H1 (cell line): Measurements from ENCODE around the gene TOGARAM1. TPM values are rescaled to one million over a fixed set of nuclear protein-coding genes. Genes with fewer than 3 reads are reported as not detected.

ENCODE experiments used
- CTCF ChIA-PET: fragments of 300-600 bp; sonication (Branson Sonifier 250); formaldehyde crosslinking; loops from one replicate; lab custom pipeline; 2021; ENCODE audit not compliant: partially characterized antibody; lab: Charles Lee
- POLR2A ChIA-PET: fragments of 300-600 bp; sonication (Branson Sonifier 250); formaldehyde crosslinking; loops from one replicate; lab custom pipeline; 2021; ENCODE audit warnings: inconsistent platforms; ENCODE audit not compliant: partially characterized antibody; lab: Charles Lee
- DNase-seq, 2 experiments: peaks; one replicate each; pipeline versions ENCODE4 v3.0.0 to v3.0.0-alpha.2; 2010 to 2022; ENCODE audit warnings: low spot score in 2 of 2, low read depth in 1 of 2, mixed read lengths in 1 of 2
- FAIRE-seq: peaks from 2 replicates; lab custom pipeline; 2011; peaks lifted over from hg19 to GRCh38; lab: Jason Lieb, UNC
- H2AFZ ChIP-seq: 2 replicates; pipeline ENCODE4 v1.8.1; 2012; ENCODE audit warnings: low read length, inconsistent platforms
- H2AK5ac ChIP-seq: 2 replicates; pipeline ENCODE4 v1.6.1; 2013; ENCODE audit warnings: low read depth, low read length
- H2BK120ac ChIP-seq: replicated peaks from 2 replicates; pipeline ENCODE3; 2013; ENCODE audit warnings: low read depth, low read length, inconsistent platforms
- H2BK12ac ChIP-seq: 2 replicates; pipeline ENCODE4 v1.6.1; 2013; ENCODE audit warnings: low read depth, low read length
- H2BK15ac ChIP-seq: 2 replicates; pipeline ENCODE4 v1.6.1; 2013; ENCODE audit warnings: low read length
- H2BK20ac ChIP-seq: 2 replicates; pipeline ENCODE4 v1.6.1; 2013; ENCODE audit warnings: low read length
- H2BK5ac ChIP-seq: 2 replicates; pipeline ENCODE4 v1.6.1; 2013; ENCODE audit warnings: low read depth, low read length
- H3K14ac ChIP-seq: 2 replicates; pipeline ENCODE4 v1.6.1; 2013; ENCODE audit warnings: inconsistent platforms; ENCODE audit not compliant: insufficient read length
- H3K18ac ChIP-seq: 2 replicates; pipeline ENCODE4 v1.6.1; 2013; ENCODE audit warnings: low read length; ENCODE audit errors: extremely low read depth
- H3K23ac ChIP-seq: 2 replicates; pipeline ENCODE4 v1.6.1; 2013; ENCODE audit warnings: inconsistent platforms; ENCODE audit not compliant: insufficient read length
- H3K23me2 ChIP-seq: 2 replicates; pipeline ENCODE4 v1.6.1; 2013; ENCODE audit warnings: low read depth, low read length
- H3K27ac ChIP-seq: 2 replicates; pipeline ENCODE4 v1.6.1; 2011; ENCODE audit warnings: low read depth, low read length, inconsistent platforms
- H3K27me3 ChIP-seq, 4 experiments: replicated peaks in 1 of 4; 1 replicate in 1 of 4; 2 replicates in 3 of 4; pipeline versions ENCODE4 v1.6.1 to v1.8.1; 2011 to 2013; ENCODE audit warnings: low read length in 3 of 4, mild to moderate bottlenecking in 3 of 4, inconsistent platforms in 2 of 4, mixed read lengths in 2 of 4, moderate library complexity in 1 of 4; ENCODE audit not compliant: control insufficient read depth in 3 of 4, insufficient read depth in 3 of 4; ENCODE audit errors: extremely low read depth in 1 of 4
- H3K36me3 ChIP-seq, 4 experiments: 2 replicates each; pipeline versions ENCODE4 v1.6.1 to v1.8.1; 2011 to 2013; ENCODE audit warnings: mild to moderate bottlenecking in 4 of 4, low read length in 3 of 4, moderate library complexity in 2 of 4, control low read depth in 1 of 4, inconsistent platforms in 1 of 4; ENCODE audit not compliant: insufficient read depth in 4 of 4, control insufficient read depth in 2 of 4
- H3K4ac ChIP-seq: replicated peaks from 2 replicates; pipeline ENCODE3; 2013; ENCODE audit warnings: low read length, low read depth, mixed read lengths, inconsistent platforms; ENCODE audit not compliant: insufficient read length
- H3K4me1 ChIP-seq, 4 experiments: replicated peaks in 1 of 4; 1 replicate in 1 of 4; 2 replicates in 3 of 4; pipeline versions ENCODE4 v1.6.1 to v1.8.1; 2011 to 2013; ENCODE audit warnings: low read length in 3 of 4, inconsistent platforms in 2 of 4, mixed read lengths in 1 of 4; ENCODE audit not compliant: insufficient read depth in 4 of 4, control insufficient read depth in 3 of 4
- H3K4me2 ChIP-seq, 2 experiments: 2 replicates each; pipeline versions ENCODE4 v1.6.1 to v1.8.1; 2011 to 2013; ENCODE audit warnings: low read depth in 2 of 2, low read length in 2 of 2, control low read depth in 1 of 2, inconsistent platforms in 1 of 2, mild to moderate bottlenecking in 1 of 2; ENCODE audit not compliant: insufficient read depth in 1 of 2
- H3K4me3 ChIP-seq, 4 experiments: fragments of 200-600, 300-600 bp in 1 of 4; sonication (generic), shearing (Covaris generic), sonication (Bioruptor Twin) in 1 of 4; 2 replicates each; pipeline versions ENCODE4 v1.5.1 to v1.8.1; 2011 to 2016; ENCODE audit warnings: low read length in 4 of 4, low read depth in 3 of 4, control low read depth in 2 of 4, inconsistent platforms in 2 of 4, mild to moderate bottlenecking in 2 of 4, mixed read lengths in 1 of 4, moderate library complexity in 1 of 4; ENCODE audit not compliant: insufficient read depth in 2 of 4; ENCODE audit errors: extremely low read depth in 1 of 4
- H3K56ac ChIP-seq: replicated peaks from 2 replicates; pipeline ENCODE3; 2013; ENCODE audit warnings: low read depth, mild to moderate bottlenecking, mixed read lengths, low read length, inconsistent platforms; ENCODE audit not compliant: insufficient read length
- H3K79me1 ChIP-seq: 2 replicates; pipeline ENCODE4 v1.6.1; 2013; ENCODE audit warnings: low read depth, low read length, control low read depth
- H3K79me2 ChIP-seq, 2 experiments: 2 replicates each; pipeline versions ENCODE4 v1.6.1 to v1.8.1; 2012 to 2013; ENCODE audit warnings: low read length in 2 of 2, mild to moderate bottlenecking in 2 of 2, inconsistent platforms in 1 of 2; ENCODE audit not compliant: insufficient read depth in 2 of 2, control insufficient read depth in 1 of 2
- H3K9ac ChIP-seq, 4 experiments: replicated peaks in 1 of 4; 1 replicate in 1 of 4; 2 replicates in 3 of 4; pipeline versions ENCODE4 v1.6.1 to v1.8.1; 2011 to 2013; ENCODE audit warnings: low read depth in 3 of 4, low read length in 3 of 4, control low read depth in 2 of 4, mild to moderate bottlenecking in 2 of 4, moderate library complexity in 2 of 4, inconsistent platforms in 1 of 4; ENCODE audit errors: extremely low read depth in 1 of 4
- H3K9me3 ChIP-seq, 2 experiments: 2 replicates each; pipeline versions ENCODE4 v1.6.1 to v1.8.1; 2012 to 2013; ENCODE audit warnings: mild to moderate bottlenecking in 2 of 2, moderate library complexity in 2 of 2, control low read depth in 1 of 2, inconsistent platforms in 1 of 2, low read depth in 1 of 2, low read length in 1 of 2, mixed read lengths in 1 of 2; ENCODE audit not compliant: insufficient read depth in 2 of 2
- H4K20me1 ChIP-seq, 2 experiments: replicated peaks in 1 of 2; 2 replicates each; pipeline versions ENCODE3 to v1.8.1; 2011 to 2013; ENCODE audit warnings: inconsistent platforms in 2 of 2, low read length in 2 of 2, mild to moderate bottlenecking in 1 of 2; ENCODE audit not compliant: insufficient read depth in 2 of 2, control insufficient read depth in 1 of 2
- H4K5ac ChIP-seq: 2 replicates; pipeline ENCODE4 v1.6.1; 2013; ENCODE audit warnings: low read length, low read depth, mixed read lengths, inconsistent platforms; ENCODE audit not compliant: insufficient read length
- H4K8ac ChIP-seq: 2 replicates; pipeline ENCODE4 v1.8.0; 2013; ENCODE audit warnings: mild to moderate bottlenecking, moderate library complexity, low read length, inconsistent platforms; ENCODE audit not compliant: insufficient read depth; ENCODE audit errors: extremely low read depth
- H4K91ac ChIP-seq: replicated peaks from 2 replicates; pipeline ENCODE3; 2013; ENCODE audit warnings: low read length, mixed read lengths, inconsistent platforms; ENCODE audit not compliant: insufficient read length
- CTBP2 ChIP-seq: IDR thresholded peaks from 2 replicates; pipeline ENCODE4 v1.7.0; 2011; ENCODE audit warnings: borderline replicate concordance, mild to moderate bottlenecking, moderate library complexity, mixed read lengths, low read length; ENCODE audit not compliant: insufficient read depth, insufficient read length
- EP300 ChIP-seq, 2 experiments: IDR thresholded peaks; 1 replicate in 1 of 2; 2 replicates in 1 of 2; pipeline ENCODE4 v1.6.1; 2011 to 2012; ENCODE audit warnings: low read depth in 2 of 2, low read length in 2 of 2, mild to moderate bottlenecking in 2 of 2, borderline replicate concordance in 1 of 2, inconsistent platforms in 1 of 2, moderate library complexity in 1 of 2
- KDM5A ChIP-seq: fragments of 200-600 bp; IDR thresholded peaks from 2 replicates; pipeline ENCODE4 v1.7.1; 2012; ENCODE audit warnings: mild to moderate bottlenecking, low read length, inconsistent platforms, mixed read lengths
- WGBS, 2 experiments: shearing (Covaris generic) in 1 of 2; methylation state at CpG; one replicate each; pipeline versions ENCODE4 v1.1.6 to v1.1.7; 2013 to 2015; ENCODE audit warnings: low lambda C conversion rate in 2 of 2, mixed read lengths in 2 of 2, inconsistent platforms in 1 of 2, low coverage in 1 of 2, missing lambda C conversion rate in 1 of 2; ENCODE audit not compliant: insufficient replicate concordance in 2 of 2, insufficient coverage in 1 of 2, insufficient read length in 1 of 2; ENCODE audit errors: extremely low coverage in 1 of 2, missing lambda C conversion rate in 1 of 2; 5-methylcytosine and 5-hydroxymethylcytosine counted together
- polyA plus RNA-seq, 7 experiments: library from polyadenylated mRNA; depleted of rRNA in 3 of 7; stranded (reverse) in 5 of 7; unstranded in 2 of 7; fragments of >200 nt in 5 of 7; fragments of 200-250 nt in 2 of 7; gene quantifications; 1 replicate in 5 of 7; 2 replicates in 1 of 7; 4 replicates in 1 of 7; pipeline versions ENCODE4 v1.2.1 to v1.2.3, GENCODE V29; 2011 to 2013; ENCODE audit warnings: missing spikeins in 2 of 7, mixed read lengths in 2 of 7
- total RNA-seq: library from RNA; stranded (reverse); fragmentation: NEBNext Ultra II Directional; extraction: Animal tissue kit (Norgen Biotek cat#: 25700); gene quantifications from 2 replicates; pipeline ENCODE4 v1.2.1, GENCODE V29; 2021

The TOGARAM1 gene
- total and polyA plus RNA-seq, 2 of the 8 experiments (the other 6 are each of a cell fraction or from before 2014, with no cell fraction given), result 2.5 to 6.8 TPM

- POLR2A ChIA-PET, result no interaction called here
- Histone ChIP-seq H3K14ac (no peak overlapping the region), H4K8ac (no peak overlapping the region), H3K4ac (no peak overlapping the region), H2BK120ac (no peak overlapping the region), H4K20me1 (peaks cover 0 to 6% of the 10 kb centered on the region in 2 experiments), H3K4me1 (no peaks in the 10 kb centered on the region), H3K79me2 (peaks cover 0 to 40% of the 10 kb centered on the region in 2 experiments; a peak in 2 of 4 replicates), H3K23ac (no peak overlapping the region), H3K27ac (no peak overlapping the region), H3K9ac (no peak overlapping the region), H4K5ac (no peak overlapping the region)
- no peak for TF ChIP-seq EP300 (IDR thresholded peaks at IDR 0.05; ENCODE audit: borderline replicate concordance in 1 of 2, low read depth in 2 of 2, low read length in 2 of 2)
- no peak for TF ChIP-seq KDM5A
- no peak for TF ChIP-seq CTBP2
- TF ChIP-seq, all 59 proteins: peak for 0
- 85% methylated on average over 4 of the region's 4 CpGs; no CpG with 5 or more reads in 1 of the 2 experiments for WGBS, 2 experiments
- H2AFZ ChIP-seq, result no peak overlapping the region
- H3K23me2 ChIP-seq, result no peaks in the 10 kb centered on the region
- CTCF ChIA-PET, result no interaction called here
- H4K91ac ChIP-seq, result no peak overlapping the region
- H3K27me3 ChIP-seq, result peaks cover 0 to 1% (median 0%) of the 10 kb centered on the region in 4 experiments; a peak in 1 of 7 replicates
- FAIRE-seq (no peak), DNase-seq (no peak)
- H2AK5ac ChIP-seq, result no peak overlapping the region
- no peak overlapping the region for H3K18ac ChIP-seq
- H2BK5ac ChIP-seq, result no peak overlapping the region
- no peaks in the 10 kb centered on the region; the same call in 1 of the 2 replicates for H3K79me1 ChIP-seq
- H3K9me3 ChIP-seq, result no peaks in the 10 kb centered on the region
- H2BK12ac ChIP-seq, result no peak overlapping the region
- no peak overlapping the region for H2BK20ac ChIP-seq
- no peaks in the 10 kb centered on the region for H3K36me3 ChIP-seq
- H3K4me2 ChIP-seq, result no peak overlapping the region
- no peak overlapping the region for H3K4me3 ChIP-seq
- no peak overlapping the region for H3K56ac ChIP-seq
- no peak overlapping the region for H2BK15ac ChIP-seq
Measured at GRCh38 chr14:44952391-44953110, 9.4 kb upstream of the TOGARAM1 start.
